H1 (cell line): Measurements from ENCODE around the gene STEEP1. TPM values are rescaled to one million over a fixed set of nuclear protein-coding genes. Genes with fewer than 3 reads are reported as not detected.

Experiments
- CTCF ChIA-PET: fragments of 300-600 bp; sonication (Branson Sonifier 250); formaldehyde crosslinking; loops from one replicate; lab custom pipeline; 2021; ENCODE audit not compliant: partially characterized antibody; lab: Charles Lee
- POLR2A ChIA-PET: fragments of 300-600 bp; sonication (Branson Sonifier 250); formaldehyde crosslinking; loops from one replicate; lab custom pipeline; 2021; ENCODE audit warnings: inconsistent platforms; ENCODE audit not compliant: partially characterized antibody; lab: Charles Lee
- DNase-seq, 2 experiments: peaks; one replicate each; pipeline versions ENCODE4 v3.0.0 to v3.0.0-alpha.2; 2010 to 2022; ENCODE audit warnings: low spot score in 2 of 2, low read depth in 1 of 2, mixed read lengths in 1 of 2
- FAIRE-seq: peaks from 2 replicates; lab custom pipeline; 2011; peaks lifted over from hg19 to GRCh38; lab: Jason Lieb, UNC
- H2AFZ ChIP-seq: 2 replicates; pipeline ENCODE4 v1.8.1; 2012; ENCODE audit warnings: low read length, inconsistent platforms
- H2AK5ac ChIP-seq: 2 replicates; pipeline ENCODE4 v1.6.1; 2013; ENCODE audit warnings: low read depth, low read length
- H2BK120ac ChIP-seq: replicated peaks from 2 replicates; pipeline ENCODE3; 2013; ENCODE audit warnings: low read depth, low read length, inconsistent platforms
- H2BK12ac ChIP-seq: 2 replicates; pipeline ENCODE4 v1.6.1; 2013; ENCODE audit warnings: low read depth, low read length
- H2BK15ac ChIP-seq: 2 replicates; pipeline ENCODE4 v1.6.1; 2013; ENCODE audit warnings: low read length
- H2BK20ac ChIP-seq: 2 replicates; pipeline ENCODE4 v1.6.1; 2013; ENCODE audit warnings: low read length
- H2BK5ac ChIP-seq: 2 replicates; pipeline ENCODE4 v1.6.1; 2013; ENCODE audit warnings: low read depth, low read length
- H3K14ac ChIP-seq: 2 replicates; pipeline ENCODE4 v1.6.1; 2013; ENCODE audit warnings: inconsistent platforms; ENCODE audit not compliant: insufficient read length
- H3K18ac ChIP-seq: 2 replicates; pipeline ENCODE4 v1.6.1; 2013; ENCODE audit warnings: low read length; ENCODE audit errors: extremely low read depth
- H3K23ac ChIP-seq: 2 replicates; pipeline ENCODE4 v1.6.1; 2013; ENCODE audit warnings: inconsistent platforms; ENCODE audit not compliant: insufficient read length
- H3K23me2 ChIP-seq: 2 replicates; pipeline ENCODE4 v1.6.1; 2013; ENCODE audit warnings: low read depth, low read length
- H3K27ac ChIP-seq: 2 replicates; pipeline ENCODE4 v1.6.1; 2011; ENCODE audit warnings: low read depth, low read length, inconsistent platforms
- H3K27me3 ChIP-seq, 4 experiments: replicated peaks in 1 of 4; 1 replicate in 1 of 4; 2 replicates in 3 of 4; pipeline versions ENCODE4 v1.6.1 to v1.8.1; 2011 to 2013; ENCODE audit warnings: low read length in 3 of 4, mild to moderate bottlenecking in 3 of 4, inconsistent platforms in 2 of 4, mixed read lengths in 2 of 4, moderate library complexity in 1 of 4; ENCODE audit not compliant: control insufficient read depth in 3 of 4, insufficient read depth in 3 of 4; ENCODE audit errors: extremely low read depth in 1 of 4
- H3K36me3 ChIP-seq, 4 experiments: 2 replicates each; pipeline versions ENCODE4 v1.6.1 to v1.8.1; 2011 to 2013; ENCODE audit warnings: mild to moderate bottlenecking in 4 of 4, low read length in 3 of 4, moderate library complexity in 2 of 4, control low read depth in 1 of 4, inconsistent platforms in 1 of 4; ENCODE audit not compliant: insufficient read depth in 4 of 4, control insufficient read depth in 2 of 4
- H3K4ac ChIP-seq: replicated peaks from 2 replicates; pipeline ENCODE3; 2013; ENCODE audit warnings: low read length, low read depth, mixed read lengths, inconsistent platforms; ENCODE audit not compliant: insufficient read length
- H3K4me1 ChIP-seq, 4 experiments: replicated peaks in 1 of 4; 1 replicate in 1 of 4; 2 replicates in 3 of 4; pipeline versions ENCODE4 v1.6.1 to v1.8.1; 2011 to 2013; ENCODE audit warnings: low read length in 3 of 4, inconsistent platforms in 2 of 4, mixed read lengths in 1 of 4; ENCODE audit not compliant: insufficient read depth in 4 of 4, control insufficient read depth in 3 of 4
- H3K4me2 ChIP-seq, 2 experiments: 2 replicates each; pipeline versions ENCODE4 v1.6.1 to v1.8.1; 2011 to 2013; ENCODE audit warnings: low read depth in 2 of 2, low read length in 2 of 2, control low read depth in 1 of 2, inconsistent platforms in 1 of 2, mild to moderate bottlenecking in 1 of 2; ENCODE audit not compliant: insufficient read depth in 1 of 2
- H3K4me3 ChIP-seq, 4 experiments: fragments of 200-600, 300-600 bp in 1 of 4; sonication (generic), shearing (Covaris generic), sonication (Bioruptor Twin) in 1 of 4; 2 replicates each; pipeline versions ENCODE4 v1.5.1 to v1.8.1; 2011 to 2016; ENCODE audit warnings: low read length in 4 of 4, low read depth in 3 of 4, control low read depth in 2 of 4, inconsistent platforms in 2 of 4, mild to moderate bottlenecking in 2 of 4, mixed read lengths in 1 of 4, moderate library complexity in 1 of 4; ENCODE audit not compliant: insufficient read depth in 2 of 4; ENCODE audit errors: extremely low read depth in 1 of 4
- H3K56ac ChIP-seq: replicated peaks from 2 replicates; pipeline ENCODE3; 2013; ENCODE audit warnings: low read depth, mild to moderate bottlenecking, mixed read lengths, low read length, inconsistent platforms; ENCODE audit not compliant: insufficient read length
- H3K79me1 ChIP-seq: 2 replicates; pipeline ENCODE4 v1.6.1; 2013; ENCODE audit warnings: low read depth, low read length, control low read depth
- H3K79me2 ChIP-seq, 2 experiments: 2 replicates each; pipeline versions ENCODE4 v1.6.1 to v1.8.1; 2012 to 2013; ENCODE audit warnings: low read length in 2 of 2, mild to moderate bottlenecking in 2 of 2, inconsistent platforms in 1 of 2; ENCODE audit not compliant: insufficient read depth in 2 of 2, control insufficient read depth in 1 of 2
- H3K9ac ChIP-seq, 4 experiments: replicated peaks in 1 of 4; 1 replicate in 1 of 4; 2 replicates in 3 of 4; pipeline versions ENCODE4 v1.6.1 to v1.8.1; 2011 to 2013; ENCODE audit warnings: low read depth in 3 of 4, low read length in 3 of 4, control low read depth in 2 of 4, mild to moderate bottlenecking in 2 of 4, moderate library complexity in 2 of 4, inconsistent platforms in 1 of 4; ENCODE audit errors: extremely low read depth in 1 of 4
- H3K9me3 ChIP-seq, 2 experiments: 2 replicates each; pipeline versions ENCODE4 v1.6.1 to v1.8.1; 2012 to 2013; ENCODE audit warnings: mild to moderate bottlenecking in 2 of 2, moderate library complexity in 2 of 2, control low read depth in 1 of 2, inconsistent platforms in 1 of 2, low read depth in 1 of 2, low read length in 1 of 2, mixed read lengths in 1 of 2; ENCODE audit not compliant: insufficient read depth in 2 of 2
- H4K20me1 ChIP-seq, 2 experiments: replicated peaks in 1 of 2; 2 replicates each; pipeline versions ENCODE3 to v1.8.1; 2011 to 2013; ENCODE audit warnings: inconsistent platforms in 2 of 2, low read length in 2 of 2, mild to moderate bottlenecking in 1 of 2; ENCODE audit not compliant: insufficient read depth in 2 of 2, control insufficient read depth in 1 of 2
- H4K5ac ChIP-seq: 2 replicates; pipeline ENCODE4 v1.6.1; 2013; ENCODE audit warnings: low read length, low read depth, mixed read lengths, inconsistent platforms; ENCODE audit not compliant: insufficient read length
- H4K8ac ChIP-seq: 2 replicates; pipeline ENCODE4 v1.8.0; 2013; ENCODE audit warnings: mild to moderate bottlenecking, moderate library complexity, low read length, inconsistent platforms; ENCODE audit not compliant: insufficient read depth; ENCODE audit errors: extremely low read depth
- H4K91ac ChIP-seq: replicated peaks from 2 replicates; pipeline ENCODE3; 2013; ENCODE audit warnings: low read length, mixed read lengths, inconsistent platforms; ENCODE audit not compliant: insufficient read length
- BACH1 ChIP-seq: IDR thresholded peaks from 2 replicates; pipeline ENCODE4 v1.6.1; 2012; ENCODE audit warnings: low read length, improper control_type of control experiment
- CEBPB ChIP-seq: IDR thresholded peaks from 2 replicates; pipeline ENCODE4 v1.6.1; 2012; ENCODE audit warnings: low read depth, low read length
- CTBP2 ChIP-seq: IDR thresholded peaks from 2 replicates; pipeline ENCODE4 v1.7.0; 2011; ENCODE audit warnings: borderline replicate concordance, mild to moderate bottlenecking, moderate library complexity, mixed read lengths, low read length; ENCODE audit not compliant: insufficient read depth, insufficient read length
- GABPA ChIP-seq: IDR thresholded peaks from 2 replicates; pipeline ENCODE4 v1.6.1; 2011; ENCODE audit warnings: mild to moderate bottlenecking, low read length, moderate library complexity, borderline replicate concordance; ENCODE audit not compliant: insufficient read depth
- PHF8 ChIP-seq: fragments of 200-600 bp; sonication (generic); conservative IDR thresholded peaks from 2 replicates; pipeline ENCODE4 v1.7.1; 2012; ENCODE audit warnings: low read depth, mild to moderate bottlenecking, inconsistent platforms, low read length, moderate library complexity
- RXRA ChIP-seq: IDR thresholded peaks from 2 replicates; pipeline ENCODE4 v1.6.1; 2011; ENCODE audit warnings: low read depth, mild to moderate bottlenecking, low read length, moderate library complexity; ENCODE audit not compliant: insufficient read depth
- SUZ12 ChIP-seq: fragments of 200-600 bp; sonication (generic); IDR thresholded peaks from 2 replicates; pipeline ENCODE4 v1.6.1; 2012; ENCODE audit warnings: mild to moderate bottlenecking, inconsistent platforms, low read length, moderate library complexity, mixed read lengths
- TAF7 ChIP-seq: optimal IDR thresholded peaks from 2 replicates; pipeline ENCODE3; 2011; ENCODE audit warnings: low read depth, mild to moderate bottlenecking, inconsistent platforms, low read length, moderate library complexity, borderline replicate concordance
- WGBS, 2 experiments: shearing (Covaris generic) in 1 of 2; methylation state at CpG; one replicate each; pipeline versions ENCODE4 v1.1.6 to v1.1.7; 2013 to 2015; ENCODE audit warnings: low lambda C conversion rate in 2 of 2, mixed read lengths in 2 of 2, inconsistent platforms in 1 of 2, low coverage in 1 of 2, missing lambda C conversion rate in 1 of 2; ENCODE audit not compliant: insufficient replicate concordance in 2 of 2, insufficient coverage in 1 of 2, insufficient read length in 1 of 2; ENCODE audit errors: extremely low coverage in 1 of 2, missing lambda C conversion rate in 1 of 2; 5-methylcytosine and 5-hydroxymethylcytosine counted together
- polyA plus RNA-seq, 7 experiments: library from polyadenylated mRNA; depleted of rRNA in 3 of 7; stranded (reverse) in 5 of 7; unstranded in 2 of 7; fragments of >200 nt in 5 of 7; fragments of 200-250 nt in 2 of 7; gene quantifications; 1 replicate in 5 of 7; 2 replicates in 1 of 7; 4 replicates in 1 of 7; pipeline versions ENCODE4 v1.2.1 to v1.2.3, GENCODE V29; 2011 to 2013; ENCODE audit warnings: missing spikeins in 2 of 7, mixed read lengths in 2 of 7
- total RNA-seq: library from RNA; stranded (reverse); fragmentation: NEBNext Ultra II Directional; extraction: Animal tissue kit (Norgen Biotek cat#: 25700); gene quantifications from 2 replicates; pipeline ENCODE4 v1.2.1, GENCODE V29; 2021
- TF ChIP-seq, protein P1 (sequence below): IDR thresholded peaks from 2 replicates; pipeline ENCODE4 v1.6.1; 2012; ENCODE audit warnings: inconsistent platforms

STEEP1 gene
- total and polyA plus RNA-seq, 2 of the 8 experiments (the other 6 are each of a cell fraction or from before 2014, with no cell fraction given), result 9.2 to 29.7 TPM

GRCh38 chrX:119604766-119605463 is 39.7 kb upstream of the STEEP1 start:
- Histone ChIP-seq H2BK5ac (no peak overlapping the region), H4K5ac (no peak overlapping the region), H2BK120ac (no peak overlapping the region), H2BK20ac (no peak overlapping the region), H3K9ac (no peak overlapping the region), H3K36me3 (no peaks in the 10 kb centered on the region; a peak in 1 of 8 replicates), H3K79me2 (peaks cover 0 to 20% of the 10 kb centered on the region in 2 experiments; a peak in 2 of 4 replicates), H3K4me2 (peak overlapping the region; percentile 79 to 86), H2AFZ (no peak overlapping the region), H3K27me3 (peaks cover 0 to 15% (median 4%) of the 10 kb centered on the region in 4 experiments; a peak in 4 of 7 replicates), H3K4me1 (no peaks in the 10 kb centered on the region; a peak in 1 of 7 replicates), H2AK5ac (no peak overlapping the region), H4K8ac (no peak overlapping the region), H3K23me2 (peaks cover 2% of the 10 kb centered on the region; the same call in 1 of the 2 replicates), H4K91ac (no peak overlapping the region), H3K27ac (no peak overlapping the region), H3K18ac (no peak overlapping the region), H2BK12ac (no peak overlapping the region), H3K23ac (no peak overlapping the region), H4K20me1 (peaks cover 4 to 6% of the 10 kb centered on the region in 2 experiments), H3K56ac (no peak overlapping the region), H3K4me3 (peak overlapping the region; percentile 33 to 80 (median 48)), H3K9me3 (no peaks in the 10 kb centered on the region), H3K14ac (no peak overlapping the region), H3K79me1 (no peaks in the 10 kb centered on the region; the same call in 1 of the 2 replicates), H3K4ac (no peak overlapping the region), H2BK15ac (no peak overlapping the region)
- WGBS, 2 experiments, result 39% methylated on average over 15 of the region's 17 CpGs; no CpG with 5 or more reads in 1 of the 2 experiments
- TF ChIP-seq CTBP2, result no peak
- TF ChIP-seq, protein P1, sequence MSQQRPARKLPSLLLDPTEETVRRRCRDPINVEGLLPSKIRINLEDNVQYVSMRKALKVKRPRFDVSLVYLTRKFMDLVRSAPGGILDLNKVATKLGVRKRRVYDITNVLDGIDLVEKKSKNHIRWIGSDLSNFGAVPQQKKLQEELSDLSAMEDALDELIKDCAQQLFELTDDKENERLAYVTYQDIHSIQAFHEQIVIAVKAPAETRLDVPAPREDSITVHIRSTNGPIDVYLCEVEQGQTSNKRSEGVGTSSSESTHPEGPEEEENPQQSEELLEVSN, result no peak
- TF ChIP-seq TAF7, result no peak
- TF ChIP-seq RXRA, result no peak
- no peak for TF ChIP-seq BACH1
- TF ChIP-seq PHF8, result no peak
- no peak for TF ChIP-seq CEBPB
- TF ChIP-seq GABPA, result no peak
- no peak for TF ChIP-seq SUZ12
- CTCF ChIA-PET, result interaction anchor here (0.5 to 1.9 kb wide), 5 partner anchors 13 to 326 kb away, joined by 3 to 6 read pairs (median 3); no protein-coding TSS in a partner anchor
- DNase-seq, result no peak
- POLR2A ChIA-PET, result interaction anchor here (0.6 to 1.9 kb wide), 4 partner anchors 11 to 647 kb away, joined by 3 to 8 read pairs (median 3); no protein-coding TSS in a partner anchor
- FAIRE-seq, result no peak
